ENCODE data around the gene PTPRG. TPM values are rescaled to one million over a fixed set of nuclear protein-coding genes. Genes with fewer than 3 reads are reported as not detected.

PTPRG gene
- polyA plus RNA-seq, 3 donors: not detected

GRCh38 chr3:61608711-61609110 is 47.3 kb downstream of the PTPRG start:
- no peak for DNase-seq
- Histone ChIP-seq H3K9ac (ENCODE audit: insufficient read depth, low read length, poor library complexity, severe bottlenecking) (no peak overlapping the region), H3K79me2 (ENCODE audit: insufficient read depth, low read length) (no peaks in the 10 kb centered on the region), H3K4me3 (replicated peaks in 1 of 3; ENCODE audit: low read depth in 2 of 3, low read length in 3 of 3) (no peak overlapping the region), H3K4me1 (ENCODE audit: control insufficient read depth in 1 of 2, insufficient read depth in 2 of 2, low read length in 2 of 2) (no peaks in the 10 kb centered on the region), H2AFZ (ENCODE audit: insufficient read depth, low read depth, low read length, poor library complexity, severe bottlenecking) (no peak overlapping the region), H4K20me1 (ENCODE audit: insufficient read depth, low read length) (no peaks in the 10 kb centered on the region), H3K4me2 (replicated peaks; ENCODE audit: extremely low read depth, low read length, poor library complexity, severe bottlenecking) (no peak overlapping the region), H3K36me3 (replicated peaks in 1 of 2; ENCODE audit: control insufficient read depth in 1 of 2, insufficient read depth in 2 of 2, low read length in 2 of 2) (no peaks in the 10 kb centered on the region), H3K27me3 (ENCODE audit: control insufficient read depth in 2 of 2, insufficient read depth in 2 of 2, low read length in 2 of 2) (no peaks in the 10 kb centered on the region), H3K27ac (ENCODE audit: low read depth in 1 of 2, low read length in 2 of 2) (no peak overlapping the region), H3K9me3 (replicated peaks in 1 of 2; ENCODE audit: control insufficient read depth in 1 of 2, insufficient read depth in 1 of 2, low read length in 2 of 2) (peaks cover 4 to 13% of the 10 kb centered on the region in 2 donors)
- Mint-ChIP-seq H3K9me3 (peaks cover 0 to 14% (median 5%) of the 10 kb centered on the region in 7 donors), H3K27me3 (ENCODE audit: low read depth in 3 of 3) (peaks cover 0 to 7% (median 0%) of the 10 kb centered on the region in 3 donors), H3K4me1 (no peaks in the 10 kb centered on the region), H3K27ac (no peak overlapping the region), H3K36me3 (no peaks in the 10 kb centered on the region), H3K4me3 (no peak overlapping the region)
- 72% methylated on average over 2 of the region's 5 CpGs for WGBS (ENCODE audit: insufficient coverage)
- intact Hi-C loops (cut with micrococcal nuclease): no loop called here
- TF ChIP-seq CTCF (IDR thresholded peaks at IDR 0.05): no peak

DNA sequence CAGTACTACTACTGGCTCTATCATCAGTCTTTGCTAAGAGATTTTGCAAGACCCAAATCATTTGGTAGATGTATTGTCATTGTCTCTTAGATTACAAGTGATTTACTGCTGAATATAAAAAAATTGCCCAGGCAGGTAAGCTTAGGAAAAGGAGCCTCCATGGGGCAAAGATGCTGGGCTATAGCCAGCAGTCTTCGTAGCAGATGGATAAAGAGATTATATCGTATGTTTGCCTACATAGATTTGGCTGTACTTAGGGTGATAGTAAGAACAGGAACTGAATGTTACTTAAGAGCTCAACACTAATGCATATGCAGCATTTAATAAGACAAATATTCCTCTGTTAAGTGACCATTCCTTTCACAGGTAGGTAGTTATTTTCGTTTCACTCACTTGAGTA is 48.9 kb downstream of the PTPRG start:
- Mint-ChIP-seq H3K9me3 (peaks cover 1 to 9% (median 4%) of the 10 kb centered on the region in 7 donors), H3K27ac (no peak overlapping the region), H3K27me3 (ENCODE audit: low read depth in 3 of 3) (peaks cover 0 to 5% (median 0%) of the 10 kb centered on the region in 3 donors), H3K36me3 (no peaks in the 10 kb centered on the region), H3K4me3 (no peak overlapping the region), H3K4me1 (no peaks in the 10 kb centered on the region)
- no peaks in the 10 kb centered on the region for H4K20me1 ChIP-seq (ENCODE audit: insufficient read depth, low read length)
- no peak overlapping the region for H3K4me3 ChIP-seq (replicated peaks in 1 of 3; ENCODE audit: low read depth in 2 of 3, low read length in 3 of 3)
- H3K9ac ChIP-seq (ENCODE audit: insufficient read depth, low read length, poor library complexity, severe bottlenecking): no peak overlapping the region
- intact Hi-C loops (cut with micrococcal nuclease): no loop called here
- H3K27me3 ChIP-seq (ENCODE audit: control insufficient read depth in 2 of 2, insufficient read depth in 2 of 2, low read length in 2 of 2): no peaks in the 10 kb centered on the region
- TF ChIP-seq CTCF (IDR thresholded peaks at IDR 0.05): no peak
- H3K4me2 ChIP-seq (replicated peaks; ENCODE audit: extremely low read depth, low read length, poor library complexity, severe bottlenecking): no peak overlapping the region
- H2AFZ ChIP-seq (ENCODE audit: insufficient read depth, low read depth, low read length, poor library complexity, severe bottlenecking): no peak overlapping the region
- WGBS (ENCODE audit: insufficient coverage): no CpG with 5 or more reads among the region's 3 CpGs
- H3K27ac ChIP-seq (ENCODE audit: low read depth in 1 of 2, low read length in 2 of 2): no peak overlapping the region
- H3K79me2 ChIP-seq (ENCODE audit: insufficient read depth, low read length): no peaks in the 10 kb centered on the region
- H3K36me3 ChIP-seq (replicated peaks in 1 of 2; ENCODE audit: control insufficient read depth in 1 of 2, insufficient read depth in 2 of 2, low read length in 2 of 2): no peaks in the 10 kb centered on the region
- DNase-seq: no peak
- no peaks in the 10 kb centered on the region for H3K4me1 ChIP-seq (ENCODE audit: control insufficient read depth in 1 of 2, insufficient read depth in 2 of 2, low read length in 2 of 2)
- H3K9me3 ChIP-seq (replicated peaks in 1 of 2; ENCODE audit: control insufficient read depth in 1 of 2, insufficient read depth in 1 of 2, low read length in 2 of 2): peaks cover 4 to 13% of the 10 kb centered on the region in 2 donors
